GM04503 (cell line): ENCODE results near the gene PFKL.

Source experiments
- DNase-seq: peaks from one replicate; pipeline ENCODE4 v3.0.0-alpha.2; 2012; ENCODE audit warnings: low read depth

The PFKL gene

DNA sequence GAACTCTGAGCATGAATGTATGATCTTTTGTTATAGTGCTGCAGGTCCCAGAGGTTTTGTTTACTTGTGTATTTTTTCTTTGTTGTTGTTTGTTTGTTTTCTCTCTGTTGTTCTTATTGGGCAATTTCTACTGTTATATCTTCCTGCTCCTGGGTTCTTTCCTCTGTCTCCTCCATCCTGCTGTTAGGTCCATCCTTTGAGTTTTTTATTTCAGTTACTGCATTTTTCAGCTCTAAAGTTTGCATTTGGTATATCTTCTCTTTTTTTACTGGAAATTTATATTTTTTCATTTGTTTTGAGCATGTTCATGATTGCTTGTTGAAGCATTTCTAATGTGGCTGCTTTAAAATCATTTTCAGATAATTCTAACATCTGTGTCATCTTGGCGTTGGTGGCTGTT, 63.4 kb downstream of the PFKL start:
- no peak for DNase-seq

GRCh38 chr21:44364151-44365053, 64.5 kb downstream of the PFKL start:
- no peak for DNase-seq

- no peak for DNase-seq
These were observed 65.6 kb downstream of the PFKL start for GRCh38 chr21:44365251-44365966.

DNA sequence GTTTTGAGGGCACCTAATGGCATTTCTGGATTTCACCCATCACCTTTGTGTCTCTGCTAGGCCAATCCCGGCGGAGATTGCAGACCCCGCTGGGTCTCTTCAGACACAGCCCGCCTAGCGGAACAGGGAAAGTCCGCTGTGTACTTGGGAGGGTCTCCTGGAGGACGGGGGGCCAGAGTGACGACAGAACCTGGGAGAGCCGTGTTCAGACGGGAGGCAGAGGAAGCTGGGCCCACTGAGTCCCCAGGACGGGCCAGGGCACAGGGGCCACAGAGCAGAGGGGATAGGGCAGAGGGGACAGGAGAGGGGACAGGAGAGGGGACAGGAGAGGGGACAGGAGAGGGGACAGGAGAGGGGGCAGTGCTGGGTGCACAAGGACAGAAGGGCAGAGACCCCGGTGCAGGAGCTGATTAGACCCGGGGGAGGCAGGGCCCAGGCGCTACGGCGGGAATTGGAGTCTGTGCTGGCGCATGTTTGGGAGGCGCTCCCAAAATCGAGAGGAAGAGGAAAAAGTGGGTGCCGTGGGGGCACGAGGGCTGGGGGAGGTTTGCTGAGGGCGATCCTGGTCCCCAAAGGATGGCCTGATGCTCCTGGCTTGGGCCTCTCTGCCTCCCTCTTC, 66.2 kb downstream of the PFKL start:
- no peak for DNase-seq

- DNase-seq: no peak
These were observed 66.8 kb downstream of the PFKL start for GRCh38 chr21:44366586-44367211.

DNA sequence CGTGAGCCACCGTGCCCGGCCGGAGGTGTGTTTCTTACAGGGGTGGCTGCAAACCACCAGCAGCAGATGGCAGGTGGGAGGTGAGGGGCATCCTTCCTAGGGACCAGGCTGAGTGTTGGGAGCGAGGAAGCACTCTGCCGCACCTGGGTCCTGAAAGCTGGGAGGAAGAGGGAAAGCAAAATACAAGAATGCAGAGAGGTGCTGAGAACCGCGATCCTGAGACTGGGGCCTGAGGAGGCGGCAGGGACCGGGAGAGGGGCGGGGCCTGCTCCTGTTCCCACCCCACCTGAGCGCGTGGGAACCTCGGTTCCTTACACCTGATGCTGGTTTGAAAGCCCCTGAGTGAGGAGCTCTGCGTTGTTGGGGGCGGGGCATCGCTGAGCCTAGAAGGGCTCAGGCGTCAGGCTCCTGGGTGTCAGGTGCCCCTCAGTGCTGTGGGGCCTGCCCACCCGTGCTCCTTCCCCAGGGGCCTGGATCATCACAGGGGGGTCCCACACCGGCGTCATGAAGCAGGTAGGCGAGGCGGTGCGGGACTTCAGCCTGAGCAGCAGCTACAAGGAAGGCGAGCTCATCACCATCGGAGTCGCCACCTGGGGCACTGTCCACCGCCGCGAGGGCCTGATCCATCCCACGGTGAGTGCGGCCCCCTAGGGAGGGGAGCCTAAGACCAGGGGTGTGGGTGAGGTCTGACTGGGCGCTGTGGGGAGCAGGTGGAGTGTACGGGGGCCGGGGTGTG, 69.0 kb downstream of the PFKL start:
- DNase-seq: no peak

GRCh38 chr21:44370027-44370735, 70.3 kb downstream of the PFKL start:
- DNase-seq: peak; percentile 24

DNA sequence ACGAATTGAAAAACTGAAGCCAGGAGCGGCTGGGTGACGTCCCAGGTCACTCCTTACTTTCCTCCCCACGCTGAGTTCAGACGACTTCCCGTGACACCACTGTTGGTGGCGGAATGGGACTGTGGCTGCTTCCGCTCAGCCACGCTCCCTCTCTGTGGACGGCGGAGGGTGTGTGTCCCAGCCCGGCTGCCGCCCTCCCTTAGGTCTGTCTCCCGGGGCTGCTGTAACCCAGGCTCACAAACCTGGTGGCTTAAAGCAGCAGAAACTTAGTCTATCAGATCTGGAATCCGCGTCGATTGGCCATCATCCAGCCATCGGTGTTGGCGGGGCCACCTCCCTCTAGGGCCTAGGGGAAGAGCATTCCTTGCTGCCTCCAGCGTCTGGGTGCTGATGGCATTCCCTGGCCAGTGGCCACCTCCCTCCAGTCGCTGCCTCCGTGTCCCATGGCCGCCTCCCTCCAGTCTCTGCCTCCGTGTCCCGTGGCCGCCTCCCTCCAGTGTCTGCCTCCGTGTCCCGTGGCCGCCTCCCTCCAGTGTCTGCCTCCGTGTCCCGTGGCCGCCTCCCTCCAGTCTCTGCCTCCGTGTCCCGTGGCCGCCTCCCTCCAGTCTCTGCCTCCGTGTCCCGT, 71.0 kb downstream of the PFKL start:
- no peak for DNase-seq

- no peak for DNase-seq
These were observed 71.7 kb downstream of the PFKL start for GRCh38 chr21:44371596-44371995.

DNA sequence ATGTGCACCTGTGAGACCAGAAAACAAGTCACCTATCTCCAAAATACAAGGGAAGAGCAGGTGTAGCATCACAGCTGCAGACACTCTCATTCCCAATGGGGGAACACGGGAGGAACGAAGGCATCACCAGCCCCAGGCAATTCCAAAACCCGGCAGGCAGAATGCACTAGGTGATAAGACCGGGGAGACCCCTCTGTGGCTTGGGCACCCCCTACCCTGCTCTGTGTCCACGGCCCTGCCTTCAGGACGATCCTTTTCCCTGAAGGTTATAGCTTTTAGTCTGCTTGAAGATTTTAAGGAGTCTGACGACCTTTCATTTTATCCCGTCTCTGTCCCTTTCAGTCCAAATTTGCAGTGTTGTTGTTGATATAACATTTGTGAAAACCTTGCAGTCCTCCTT, 72.8 kb downstream of the PFKL start:
- no peak for DNase-seq

- no peak for DNase-seq
These were observed 74.9 kb downstream of the PFKL start for GRCh38 chr21:44374601-44375280.

- DNase-seq: no peak
These were observed 75.4 kb downstream of the PFKL start for GRCh38 chr21:44375281-44375651.

DNA sequence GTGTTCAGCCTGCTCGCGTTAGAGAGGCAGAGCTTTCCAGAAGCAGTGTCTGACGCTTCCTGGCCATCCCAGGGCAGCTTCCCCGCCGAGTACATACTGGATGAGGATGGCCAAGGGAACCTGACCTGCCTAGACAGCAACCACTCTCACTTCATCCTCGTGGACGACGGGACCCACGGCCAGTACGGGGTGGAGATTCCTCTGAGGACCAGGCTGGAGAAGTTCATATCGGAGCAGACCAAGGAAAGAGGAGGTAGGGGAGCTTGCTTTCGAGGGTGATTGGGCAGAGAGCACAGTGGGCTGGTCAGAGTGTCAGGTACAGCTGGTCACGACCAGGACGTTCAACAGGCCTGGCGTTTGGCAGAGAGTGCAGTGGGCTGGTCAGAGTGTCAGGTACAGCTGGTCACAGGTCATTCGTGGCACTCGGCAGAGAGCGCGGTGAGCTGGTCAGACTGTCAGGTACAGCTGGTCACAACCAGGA, 75.9 kb downstream of the PFKL start:
- no peak for DNase-seq

- DNase-seq: no peak
These were observed 76.8 kb downstream of the PFKL start for GRCh38 chr21:44376606-44377005.
